GM12874 (cell line): ENCODE measurements around the gene PLCG2.

ENCODE experiments used
- TF ChIP-seq, protein P1 (sequence below): IDR thresholded peaks from 2 replicates; pipeline ENCODE4 v1.5.1; 2011; ENCODE audit warnings: low read depth, mild to moderate bottlenecking, control low read depth, low read length, moderate library complexity; ENCODE audit not compliant: insufficient read depth

Gene PLCG2

DNA sequence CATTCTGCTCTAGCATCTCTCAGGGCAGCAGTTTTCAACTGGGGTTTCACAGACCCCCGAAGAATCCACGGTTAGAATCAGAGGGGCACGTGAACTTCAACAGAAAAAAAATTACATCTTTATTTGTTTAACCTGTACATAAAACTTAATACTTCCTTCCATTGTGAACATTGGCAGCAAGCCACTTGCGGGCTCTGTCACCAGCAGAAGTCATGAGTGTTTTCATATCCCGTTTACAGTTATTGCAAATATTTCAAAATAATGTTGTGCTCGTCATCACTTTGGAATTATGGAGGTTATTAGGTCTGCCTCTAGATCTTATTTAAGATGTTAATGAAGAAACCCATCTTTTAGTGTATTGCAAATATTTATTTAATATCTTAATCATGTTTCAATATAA is 122.4 kb downstream of the PLCG2 start:
- TF ChIP-seq, protein P1, sequence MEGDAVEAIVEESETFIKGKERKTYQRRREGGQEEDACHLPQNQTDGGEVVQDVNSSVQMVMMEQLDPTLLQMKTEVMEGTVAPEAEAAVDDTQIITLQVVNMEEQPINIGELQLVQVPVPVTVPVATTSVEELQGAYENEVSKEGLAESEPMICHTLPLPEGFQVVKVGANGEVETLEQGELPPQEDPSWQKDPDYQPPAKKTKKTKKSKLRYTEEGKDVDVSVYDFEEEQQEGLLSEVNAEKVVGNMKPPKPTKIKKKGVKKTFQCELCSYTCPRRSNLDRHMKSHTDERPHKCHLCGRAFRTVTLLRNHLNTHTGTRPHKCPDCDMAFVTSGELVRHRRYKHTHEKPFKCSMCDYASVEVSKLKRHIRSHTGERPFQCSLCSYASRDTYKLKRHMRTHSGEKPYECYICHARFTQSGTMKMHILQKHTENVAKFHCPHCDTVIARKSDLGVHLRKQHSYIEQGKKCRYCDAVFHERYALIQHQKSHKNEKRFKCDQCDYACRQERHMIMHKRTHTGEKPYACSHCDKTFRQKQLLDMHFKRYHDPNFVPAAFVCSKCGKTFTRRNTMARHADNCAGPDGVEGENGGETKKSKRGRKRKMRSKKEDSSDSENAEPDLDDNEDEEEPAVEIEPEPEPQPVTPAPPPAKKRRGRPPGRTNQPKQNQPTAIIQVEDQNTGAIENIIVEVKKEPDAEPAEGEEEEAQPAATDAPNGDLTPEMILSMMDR = no peak

DNA sequence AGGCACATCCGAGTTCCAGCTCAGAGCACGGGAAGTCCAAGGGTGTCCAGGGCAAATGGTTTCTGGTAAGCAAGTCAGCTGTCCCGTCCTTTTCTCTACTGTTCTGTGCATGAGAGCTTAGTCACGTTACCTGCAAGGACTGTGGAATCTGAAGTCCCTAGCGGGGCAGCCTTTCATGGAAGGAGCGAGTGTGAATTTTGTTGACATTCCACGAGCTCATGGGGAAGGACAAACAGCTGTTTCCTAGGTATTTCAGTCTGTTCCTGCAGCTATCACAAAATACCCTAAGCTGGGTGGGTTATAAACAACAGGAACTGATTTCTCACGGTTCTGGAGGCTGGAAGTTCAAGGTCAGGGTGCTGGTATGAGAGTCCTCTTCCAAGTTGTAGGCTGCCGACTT is 122.9 kb downstream of the PLCG2 start:
- TF ChIP-seq, protein P1 = no peak

DNA sequence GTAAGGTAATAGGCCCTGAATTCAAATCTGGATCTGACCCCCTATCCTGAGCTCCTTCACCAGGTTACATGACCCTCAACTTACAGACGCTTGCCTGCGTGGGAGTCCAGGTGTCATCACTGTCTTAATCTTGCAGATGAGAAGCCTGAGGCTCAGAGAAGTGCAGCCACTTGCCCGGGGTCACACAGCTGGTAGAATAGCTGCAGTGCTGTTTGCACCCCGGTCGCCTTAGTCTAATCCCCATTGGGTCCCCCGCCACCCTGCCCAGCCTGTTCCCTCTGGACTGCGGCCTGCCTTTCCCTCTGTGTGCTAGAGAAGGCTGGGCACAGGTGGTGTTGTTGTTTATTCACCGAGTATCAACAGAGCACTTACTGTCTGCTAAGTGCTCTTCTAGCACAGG is 125.2 kb downstream of the PLCG2 start:
- TF ChIP-seq, protein P1 = no peak

DNA sequence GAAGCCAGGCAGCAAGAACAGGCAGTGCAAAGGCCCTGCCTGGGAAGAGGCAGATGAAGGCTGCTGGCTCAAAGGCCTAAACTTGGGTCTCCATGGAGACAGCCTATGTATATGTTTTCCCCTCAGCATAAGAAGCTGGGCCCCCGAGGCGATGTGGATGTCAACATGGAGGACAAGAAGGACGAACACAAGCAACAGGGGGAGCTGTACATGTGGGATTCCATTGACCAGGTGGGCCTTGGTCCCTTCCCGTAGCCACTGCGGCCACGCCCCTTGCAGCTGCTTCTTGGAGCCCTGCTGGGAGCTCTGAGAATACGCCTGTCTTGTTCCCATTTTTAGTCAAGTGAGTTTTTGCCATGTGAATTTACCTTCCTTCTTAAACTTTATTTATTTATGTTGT is 126.2 kb downstream of the PLCG2 start:
- TF ChIP-seq, protein P1 = no peak

DNA sequence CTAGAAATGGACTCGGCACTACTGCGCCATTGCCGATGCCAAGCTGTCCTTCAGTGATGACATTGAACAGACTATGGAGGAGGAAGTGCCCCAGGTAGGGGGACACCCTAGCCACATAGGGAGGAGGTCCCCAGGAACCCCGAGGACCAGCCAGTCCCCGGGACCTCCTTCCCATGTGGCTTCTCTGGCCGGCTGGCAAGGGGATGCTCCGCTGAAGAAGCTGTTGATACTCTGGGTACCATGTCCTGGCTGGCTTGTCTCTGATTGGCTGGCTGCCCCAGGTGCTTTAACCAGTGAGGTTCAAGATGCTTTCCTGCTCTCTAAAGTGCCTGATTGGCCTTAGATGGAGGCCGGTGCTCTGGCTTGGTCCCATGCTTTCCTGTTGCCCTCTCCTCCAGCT is 128.6 kb downstream of the PLCG2 start:
- TF ChIP-seq, protein P1 = no peak

DNA sequence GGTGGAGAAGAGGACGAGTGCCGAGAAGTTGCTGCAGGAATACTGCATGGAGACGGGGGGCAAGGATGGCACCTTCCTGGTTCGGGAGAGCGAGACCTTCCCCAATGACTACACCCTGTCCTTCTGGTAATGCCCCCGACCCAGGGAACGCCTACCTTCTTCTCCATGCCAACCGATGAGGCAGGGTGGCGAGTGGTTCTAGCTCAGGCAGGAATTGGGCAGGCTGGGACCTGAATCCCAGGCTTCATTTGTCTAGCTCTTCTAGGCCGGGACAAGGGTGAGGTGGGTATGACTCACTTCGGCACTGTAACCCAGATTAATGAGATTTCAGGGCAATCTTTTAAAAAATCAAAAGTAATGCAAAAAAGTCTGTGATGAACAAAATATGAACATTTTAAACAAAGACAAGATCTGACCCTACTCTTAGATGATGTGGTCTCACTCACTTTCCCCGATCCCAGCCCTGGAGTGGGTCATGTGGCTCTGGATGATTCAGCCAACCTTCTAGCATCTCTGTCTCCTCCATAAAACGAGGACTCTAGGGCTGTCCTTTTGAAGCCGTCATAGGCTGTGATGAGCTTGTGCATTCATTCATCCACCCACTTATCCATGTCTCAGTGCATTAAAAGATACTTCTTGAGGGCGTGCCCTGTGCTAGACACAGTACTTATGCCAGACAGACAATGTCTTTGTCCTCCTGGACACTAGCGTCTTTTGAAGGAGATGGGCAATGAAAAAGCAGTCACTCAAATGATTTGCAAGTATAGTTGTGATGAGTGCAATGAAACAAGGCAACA is 129.6 kb downstream of the PLCG2 start:
- TF ChIP-seq, protein P1 = no peak

DNA sequence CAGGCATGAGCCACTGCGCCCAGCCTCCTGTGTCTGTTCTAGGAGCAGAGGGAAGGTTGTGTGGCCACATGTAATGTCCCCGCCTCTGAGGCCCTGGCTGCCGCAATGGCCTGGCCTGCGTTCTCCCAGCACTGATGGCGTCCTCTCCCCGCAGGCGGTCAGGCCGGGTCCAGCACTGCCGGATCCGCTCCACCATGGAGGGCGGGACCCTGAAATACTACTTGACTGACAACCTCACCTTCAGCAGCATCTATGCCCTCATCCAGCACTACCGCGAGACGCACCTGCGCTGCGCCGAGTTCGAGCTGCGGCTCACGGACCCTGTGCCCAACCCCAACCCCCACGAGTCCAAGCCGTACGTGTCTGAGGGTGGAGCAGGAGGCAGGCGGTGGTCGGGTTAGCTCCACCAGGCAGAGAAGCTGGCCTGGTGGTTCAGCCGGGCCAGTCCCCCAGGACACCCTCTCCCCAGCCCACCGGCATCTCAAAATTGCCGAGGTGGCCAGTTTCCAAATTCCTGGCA is 131.3 kb downstream of the PLCG2 start:
- TF ChIP-seq, protein P1 = no peak
